Measurements from ENCODE around the gene TGFBR2. TPM values are rescaled to one million over a fixed set of nuclear protein-coding genes. Genes with fewer than 3 reads are reported as not detected.

Gene TGFBR2
- polyA plus RNA-seq, 3 donors = 46.6 to 60.3 (median 57.0) TPM

DNA sequence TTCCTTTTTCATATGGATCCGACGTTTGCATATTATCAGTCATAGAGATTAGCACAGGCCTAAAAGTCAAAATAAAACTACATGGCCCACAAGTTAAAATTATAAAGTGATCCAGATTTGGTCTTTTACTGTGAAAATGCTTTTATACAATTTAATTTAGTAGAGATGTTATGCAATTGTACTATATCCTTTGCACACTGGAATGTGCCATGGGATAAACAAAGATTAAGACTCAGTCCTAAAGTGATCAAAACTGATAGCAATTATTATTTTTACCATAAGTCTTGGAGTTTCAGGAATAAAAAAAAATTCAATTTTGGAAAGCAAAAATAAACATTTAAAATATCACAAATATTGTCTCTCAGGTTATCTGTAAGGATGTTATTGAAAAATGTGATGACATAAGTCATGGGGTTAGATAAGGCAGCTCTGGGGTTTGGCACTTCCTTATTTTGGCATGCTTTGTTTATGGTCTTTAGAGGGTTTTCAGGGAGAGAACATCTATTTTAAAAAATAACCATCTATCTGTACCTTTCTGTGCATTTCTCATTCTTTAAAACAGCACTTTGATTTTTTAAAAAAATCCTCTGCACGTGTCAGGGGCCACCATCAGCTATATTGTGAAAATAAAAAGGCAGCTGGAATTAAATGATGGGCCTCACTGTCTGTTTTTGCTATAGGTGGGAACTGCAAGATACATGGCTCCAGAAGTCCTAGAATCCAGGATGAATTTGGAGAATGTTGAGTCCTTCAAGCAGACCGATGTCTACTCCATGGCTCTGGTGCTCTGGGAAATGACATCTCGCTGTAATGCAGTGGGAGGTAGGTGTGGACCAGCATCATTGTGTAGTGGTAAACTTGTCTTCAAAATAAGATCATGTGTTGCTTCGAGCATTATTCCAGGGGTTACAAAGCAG lies 67.3 kb downstream of the TGFBR2 start:
- H3K9me3 Mint-ChIP-seq = no peaks in the 10 kb centered on the region

More for the DNA sequence above, 67.3 kb downstream of the TGFBR2 start:
- intact Hi-C loops (cut with micrococcal nuclease) = no loop called here
- no peaks in the 10 kb centered on the region for H3K27me3 Mint-ChIP-seq (ENCODE audit: low read depth in 3 of 3)
- no peak overlapping the region for H3K4me3 Mint-ChIP-seq
- peaks cover 93 to 98% of the 10 kb centered on the region in 2 donors for H3K36me3 Mint-ChIP-seq
- H3K4me2 ChIP-seq (replicated peaks; ENCODE audit: extremely low read depth, low read length, poor library complexity, severe bottlenecking) = no peak overlapping the region
- H3K79me2 ChIP-seq (ENCODE audit: insufficient read depth, low read length) = peaks cover 69% of the 10 kb centered on the region
- peaks cover 84 to 100% of the 10 kb centered on the region in 2 donors for H3K36me3 ChIP-seq (replicated peaks in 1 of 2; ENCODE audit: control insufficient read depth in 1 of 2, insufficient read depth in 2 of 2, low read length in 2 of 2)
- peaks cover 100% of the 10 kb centered on the region for H4K20me1 ChIP-seq (ENCODE audit: insufficient read depth, low read length)
- peaks cover 25% of the 10 kb centered on the region for H3K4me1 Mint-ChIP-seq
- WGBS (ENCODE audit: insufficient coverage) = 100% methylated on average over 2 of the region's 6 CpGs
- H3K4me1 ChIP-seq (ENCODE audit: control insufficient read depth in 1 of 2, insufficient read depth in 2 of 2, low read length in 2 of 2) = peaks cover 15 to 20% of the 10 kb centered on the region in 2 donors
- H3K27me3 ChIP-seq (ENCODE audit: control insufficient read depth in 2 of 2, insufficient read depth in 2 of 2, low read length in 2 of 2) = no peaks in the 10 kb centered on the region
- no peak overlapping the region for H3K9ac ChIP-seq (ENCODE audit: insufficient read depth, low read length, poor library complexity, severe bottlenecking)
- no peak overlapping the region for H3K4me3 ChIP-seq (replicated peaks in 1 of 3; ENCODE audit: low read depth in 2 of 3, low read length in 3 of 3)
- TF ChIP-seq CTCF (IDR thresholded peaks at IDR 0.05) = no peak
- H2AFZ ChIP-seq (ENCODE audit: insufficient read depth, low read depth, low read length, poor library complexity, severe bottlenecking) = no peak overlapping the region
- no peaks in the 10 kb centered on the region for H3K9me3 ChIP-seq (replicated peaks in 1 of 2; ENCODE audit: control insufficient read depth in 1 of 2, insufficient read depth in 1 of 2, low read length in 2 of 2)
- H3K27ac ChIP-seq (ENCODE audit: low read depth in 1 of 2, low read length in 2 of 2) = peak overlapping the region in 1 of 2 donors; percentile 61
- peak in 2 of 3 donors; percentile 20 to 28 for DNase-seq
- H3K27ac Mint-ChIP-seq = peak overlapping the region in 2 of 7 donors; percentile 49 to 82

Measured in CD14-positive monocyte (primary cell).